Activated CD8-positive, alpha-beta memory T cell treated with anti-CD3 and anti-CD28 coated beads, Interleukin-2, amount 50 U/mL, for 1 hour (primary cell): ENCODE results near the gene UBE2E2.
"Not testable (repeated sequence)": the region's sequence is repeated elsewhere in the genome, so short reads cannot be mapped to it uniquely, and the experiment has no call there.

Experiments used
- DNase-seq: peaks from one replicate; pipeline ENCODE4 v3.0.0-alpha.2; 2020; ENCODE audit errors: extremely low read depth

Gene UBE2E2

GRCh38 chr3:23329471-23330105 lies 126.5 kb downstream of the UBE2E2 start:
- no peak for DNase-seq

GRCh38 chr3:23330568-23330967 lies 127.4 kb downstream of the UBE2E2 start:
- no peak for DNase-seq

GRCh38 chr3:23331141-23331935 lies 128.2 kb downstream of the UBE2E2 start:
- DNase-seq: no peak

- DNase-seq: no peak
Measured at GRCh38 chr3:23333633-23334032, 130.5 kb downstream of the UBE2E2 start.

GRCh38 chr3:23336853-23337252 lies 133.7 kb downstream of the UBE2E2 start:
- DNase-seq: not testable (repeated sequence)

- DNase-seq: no peak
Measured at GRCh38 chr3:23341147-23341838, 138.2 kb downstream of the UBE2E2 start.

GRCh38 chr3:23342343-23342742 lies 139.2 kb downstream of the UBE2E2 start:
- DNase-seq: no peak

GRCh38 chr3:23343509-23343908 lies 140.4 kb downstream of the UBE2E2 start:
- no peak for DNase-seq

GRCh38 chr3:23344886-23345285 lies 141.8 kb downstream of the UBE2E2 start:
- no peak for DNase-seq

GRCh38 chr3:23349444-23349843 lies 146.3 kb downstream of the UBE2E2 start:
- DNase-seq: not testable (repeated sequence)

- no peak for DNase-seq
Measured at GRCh38 chr3:23356169-23356568, 153.0 kb downstream of the UBE2E2 start.

- DNase-seq: no peak
Measured at GRCh38 chr3:23356923-23357322, 153.8 kb downstream of the UBE2E2 start.

- no peak for DNase-seq
Measured at GRCh38 chr3:23359116-23359515, 156.0 kb downstream of the UBE2E2 start.

- no peak for DNase-seq
Measured at GRCh38 chr3:23365066-23365465, 161.9 kb downstream of the UBE2E2 start.

- DNase-seq: no peak
Measured at GRCh38 chr3:23368731-23369130, 165.6 kb downstream of the UBE2E2 start.

- no peak for DNase-seq
Measured at GRCh38 chr3:23372285-23372684, 169.2 kb downstream of the UBE2E2 start.

GRCh38 chr3:23376516-23377248 lies 173.6 kb downstream of the UBE2E2 start:
- no peak for DNase-seq

GRCh38 chr3:23377928-23378672 lies 175.0 kb downstream of the UBE2E2 start:
- no peak for DNase-seq

- DNase-seq: no peak
Measured at GRCh38 chr3:23383875-23384274, 180.7 kb downstream of the UBE2E2 start.

GRCh38 chr3:23385327-23385726 lies 182.2 kb downstream of the UBE2E2 start:
- no peak for DNase-seq

GRCh38 chr3:23387286-23387918 lies 184.3 kb downstream of the UBE2E2 start:
- no peak for DNase-seq
